GM12878 (cell line): ENCODE data around the gene OR2S2. TPM values are rescaled to one million over a fixed set of nuclear protein-coding genes. Genes with fewer than 3 reads are reported as not detected.

Source experiments
- ATAC-seq: fragments of 200-7000 bp; cut with Tn5 transposase; 3 replicates; pipeline ENCODE4 v1.9.1; 2020; ENCODE audit warnings: mild to moderate bottlenecking, moderate library complexity
- BruUV-seq: library from RNA; stranded (reverse); fragments of 400-500 nt; replicated peaks from 2 replicates; lab custom pipeline; 2021; lab: Mats Ljungman, UMichigan
- CTCF ChIA-PET: fragments of 300-600 bp; sonication (Branson Sonifier 250); formaldehyde crosslinking; extraction: SDS; loops from one replicate; lab custom pipeline; 2021; ENCODE audit warnings: inconsistent platforms; lab: Yijun Ruan, JAX
- POLR2A ChIA-PET: fragments of 350-600 bp; formaldehyde crosslinking; extraction: SDS; loops from one replicate; lab custom pipeline; 2021; ENCODE audit warnings: inconsistent platforms; lab: Charles Lee
- RAD21 ChIA-PET: fragments of 300-600 bp; sonication (Branson Sonifier 250); formaldehyde crosslinking; loops from one replicate; lab custom pipeline; 2023; ENCODE audit warnings: antibody characterized with exemption; ENCODE audit not compliant: unreplicated experiment; lab: Charles Lee
- SMC1A ChIA-PET: fragments of 300-600 bp; sonication (Branson Sonifier 250); formaldehyde crosslinking; loops from one replicate; lab custom pipeline; 2023; ENCODE audit not compliant: unreplicated experiment, uncharacterized antibody; lab: Charles Lee
- DNase-seq: peaks from one replicate; pipeline ENCODE4 v3.0.0-alpha.2; 2011; ENCODE audit warnings: low read depth, low spot score
- FAIRE-seq: peaks from 3 replicates; lab custom pipeline; 2011; peaks lifted over from hg19 to GRCh38; lab: Jason Lieb, UNC
- H2AFZ ChIP-seq: 2 replicates; pipeline ENCODE4 v1.6.0; 2011; ENCODE audit warnings: low read depth, low read length, control low read depth; ENCODE audit not compliant: control insufficient read depth
- H3K27ac ChIP-seq: 2 replicates; pipeline ENCODE4 v1.5.1; 2011; ENCODE audit warnings: control low read depth; ENCODE audit not compliant: control insufficient read depth, insufficient read depth
- H3K27me3 ChIP-seq, 2 experiments: replicated peaks in 1 of 2; 2 replicates each; pipeline versions ENCODE4 v1.6.0 to v1.6.1; 2011; ENCODE audit warnings: low read length in 1 of 2; ENCODE audit not compliant: control insufficient read depth in 2 of 2, insufficient read depth in 2 of 2
- H3K36me3 ChIP-seq, 2 experiments: 2 replicates each; pipeline ENCODE4 v1.5.1; 2011; ENCODE audit warnings: low read length in 1 of 2; ENCODE audit not compliant: control insufficient read depth in 2 of 2, insufficient read depth in 2 of 2
- H3K4me1 ChIP-seq: 2 replicates; pipeline ENCODE4 v1.6.1; 2011; ENCODE audit warnings: mild to moderate bottlenecking, low read length, moderate library complexity, mixed read lengths; ENCODE audit not compliant: control insufficient read depth, insufficient read depth
- H3K4me2 ChIP-seq: 2 replicates; pipeline ENCODE4 v1.6.0; 2011; ENCODE audit warnings: control low read depth; ENCODE audit not compliant: control insufficient read depth, insufficient read depth
- H3K4me3 ChIP-seq: fragments of 200-600 bp; sonication (generic); 2 replicates; pipeline ENCODE4 v1.5.1; 2016
- H3K79me2 ChIP-seq: 2 replicates; pipeline ENCODE4 v1.6.0; 2011; ENCODE audit warnings: low read length; ENCODE audit not compliant: control insufficient read depth, insufficient read depth
- H3K9ac ChIP-seq: 2 replicates; pipeline ENCODE4 v1.8.0; 2011; ENCODE audit warnings: low read length, control low read depth, mixed read lengths; ENCODE audit not compliant: control insufficient read depth, insufficient read depth
- H3K9me3 ChIP-seq: replicated peaks from 3 replicates; pipeline ENCODE4 v1.5.1; 2011; ENCODE audit warnings: mild to moderate bottlenecking, low read length; ENCODE audit not compliant: control insufficient read depth, insufficient read depth
- H4K20me1 ChIP-seq: 2 replicates; pipeline ENCODE4 v1.6.0; 2011; ENCODE audit not compliant: control insufficient read depth, insufficient read depth
- CTCF ChIP-seq, 3 experiments: IDR thresholded peaks in 2 of 3; conservative IDR thresholded peaks in 1 of 3; 2 replicates each; pipeline ENCODE4 v1.5.1; 2011; ENCODE audit warnings: low read depth in 3 of 3, low read length in 3 of 3, mild to moderate bottlenecking in 3 of 3, control low read depth in 2 of 3, moderate library complexity in 2 of 3, inconsistent platforms in 1 of 3, mixed read lengths in 1 of 3; ENCODE audit not compliant: control insufficient read depth in 2 of 3, insufficient read depth in 1 of 3; ENCODE audit errors: extremely low read depth in 1 of 3
- KAT2A ChIP-seq: conservative IDR thresholded peaks from 2 replicates; pipeline ENCODE4 v1.6.1; 2011; ENCODE audit warnings: low read depth, low read length; ENCODE audit not compliant: control insufficient read depth
- RAD21 ChIP-seq: IDR thresholded peaks from 2 replicates; pipeline ENCODE4 v1.6.1; 2011; ENCODE audit warnings: mild to moderate bottlenecking, low read depth, low read length, moderate library complexity; ENCODE audit not compliant: insufficient read depth
- SMC3 ChIP-seq: IDR thresholded peaks from 2 replicates; pipeline ENCODE4 v1.6.1; 2011; ENCODE audit warnings: low read length, improper control_type of control experiment, borderline replicate concordance
- YY1 ChIP-seq: IDR thresholded peaks from 2 replicates; pipeline ENCODE4 v1.6.1; 2011; ENCODE audit warnings: low read depth, mild to moderate bottlenecking, low read length
- WGBS: methylation state at CpG from one replicate; pipeline ENCODE4 v1.1.6; 2016; ENCODE audit warnings: low lambda C conversion rate; ENCODE audit not compliant: insufficient replicate concordance, insufficient coverage; ENCODE audit errors: missing lambda C conversion rate; 5-methylcytosine and 5-hydroxymethylcytosine counted together
- in situ Hi-C: fragments of 300-500 bp; cut with MboI; formaldehyde crosslinking; loops from 9 replicates; pipeline ENCODE4 v1.14.3; 2018; ENCODE audit warnings: mixed read lengths
- intact Hi-C: fragments of 100-400 bp; cut with micrococcal nuclease; formaldehyde crosslinking; loops from one replicate; pipeline ENCODE4 v1.14.2; 2022; ENCODE audit not compliant: unreplicated experiment
- polyA plus RNA-seq, 11 experiments: library from polyadenylated mRNA; depleted of rRNA in 4 of 11; unstranded in 6 of 11; stranded (reverse) in 5 of 11; fragments of >200 nt; fragmentation: Nextera tagmentation in 4 of 11; fragmentation: Illumina TruSeq in 1 of 11; extraction: Ambion mirVana in 4 of 11; extraction: Trizol in 1 of 11; gene quantifications; 1 replicate in 1 of 11; 2 replicates in 10 of 11; pipeline versions ENCODE4 v1.2.1 to v1.2.3, GENCODE V29; 2011 to 2016; ENCODE audit warnings: inconsistent platforms in 2 of 11, missing spikeins in 2 of 11, low read depth in 1 of 11
- total RNA-seq, 4 experiments: library from RNA; depleted of rRNA in 3 of 4; stranded (reverse); fragments of >200 nt in 3 of 4; fragmentation: Illumina TruSeq in 1 of 4; extraction: Trizol in 1 of 4; gene quantifications; 2 replicates each; pipeline versions ENCODE4 v1.2.1 to v1.2.3, GENCODE V29; 2013 to 2021

Gene OR2S2
- total and polyA plus RNA-seq, 10 of the 15 experiments (the other 5 are each of a cell fraction or from before 2014, with no cell fraction given): not detected

GRCh38 chr9:35945341-35946018, 12.5 kb downstream of the OR2S2 start:
- TF ChIP-seq SMC3 (peak; percentile 60; the same call in 1 of the 2 replicates), RAD21 (peak; percentile 63), CTCF (IDR thresholded peaks at IDR 0.05 in 2 of 3, conservative IDR thresholded peaks at IDR 0.05 in 1 of 3; ENCODE audit: control insufficient read depth in 2 of 3, extremely low read depth in 1 of 3, insufficient read depth in 1 of 3, low read depth in 3 of 3, low read length in 3 of 3) (peak; percentile 71 to 86 (median 79)), YY1 (peak; percentile 59), KAT2A (no peak)
- H2AFZ ChIP-seq: no peak overlapping the region
- H3K36me3 ChIP-seq: no peaks in the 10 kb centered on the region
- FAIRE-seq: peak; percentile 98
- no peak overlapping the region for H3K4me2 ChIP-seq
- no peaks in the 10 kb centered on the region for H3K4me1 ChIP-seq
- ChIA-PET CTCF (interaction anchor here (0.6 to 3.5 kb wide), 14 partner anchors 9 to 1661 kb away, joined by 3 to 41 read pairs (median 4); no protein-coding TSS in a partner anchor), POLR2A (no interaction called here), RAD21 (interaction anchor here (1.2 to 1.9 kb wide), 3 partner anchors 42 to 119 kb away, joined by 3 to 7 read pairs (median 6); no protein-coding TSS in a partner anchor), SMC1A (interaction anchor here (0.6 to 2.0 kb wide), 6 partner anchors 41 to 210 kb away, joined by 3 to 9 read pairs (median 3); no protein-coding TSS in a partner anchor)
- ATAC-seq: peak; percentile 84
- BruUV-seq: no TSS peak
- in situ Hi-C loops (no loop called here), intact Hi-C loops (loop anchor here (1.0 kb wide), 1 partner anchor 42 kb away; no protein-coding TSS in a partner anchor)
- no peaks in the 10 kb centered on the region for H3K9me3 ChIP-seq
- DNase-seq: no peak
- 26% methylated on average over 10 of the region's 10 CpGs for WGBS
- no peaks in the 10 kb centered on the region for H3K79me2 ChIP-seq
- H3K27me3 ChIP-seq: no peaks in the 10 kb centered on the region
- H3K4me3 ChIP-seq: no peak overlapping the region
- no peak overlapping the region for H3K9ac ChIP-seq
- no peaks in the 10 kb centered on the region for H4K20me1 ChIP-seq
- H3K27ac ChIP-seq: no peak overlapping the region
